ENCODE data around the gene ELOF1. TPM values are rescaled to one million over a fixed set of nuclear protein-coding genes. Genes with fewer than 3 reads are reported as not detected.

ELOF1 gene
- polyA plus RNA-seq, 1 of the 3 experiments (the other 2 are of a cell fraction): 157 TPM

DNA sequence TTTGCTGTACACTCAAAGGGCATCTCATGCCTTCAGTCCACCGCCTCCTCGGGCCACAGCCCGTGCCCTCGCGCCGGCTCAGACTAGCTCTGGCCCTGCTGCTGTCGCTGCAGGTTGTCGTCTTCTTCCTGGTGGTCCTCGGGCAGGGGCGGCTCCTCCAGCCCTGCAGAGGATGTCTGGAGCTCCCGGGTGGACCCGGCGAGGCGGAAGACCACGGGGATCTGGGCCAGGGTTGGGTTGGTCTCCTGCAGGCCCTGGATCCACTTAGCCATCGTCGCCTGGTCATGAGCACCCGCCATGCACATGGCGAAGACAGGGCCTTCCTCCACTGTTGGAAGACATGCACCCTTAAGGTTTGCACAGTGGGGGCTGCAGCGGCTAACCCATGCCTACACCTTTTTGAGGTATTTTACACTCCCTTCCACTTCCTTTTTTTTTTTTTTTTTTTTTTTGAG lies 52.9 kb downstream of the ELOF1 start:
- ChIA-PET POLR2A (interaction anchor here (1.2 kb wide), 1 partner anchor 25 kb away, joined by 3 read pairs; the partner anchor contains the start of gene ELAVL3), CTCF (interaction anchor here (0.9 to 2.1 kb wide), 3 partner anchors 11 to 124 kb away, joined by 3 to 8 read pairs (median 4); no protein-coding TSS in a partner anchor)
- peaks cover 7% of the 10 kb centered on the region for H3F3A ChIP-seq (replicated peaks; ENCODE audit: insufficient read depth)
- H3K9ac ChIP-seq: peak overlapping the region; percentile 96
- TF ChIP-seq FOXJ3 (CRISPR knock-in tag; IDR thresholded peaks at IDR 0.05): no peak
- TF ChIP-seq POLR2AphosphoS5 (IDR thresholded peaks at IDR 0.05; ENCODE audit: low read depth, low read length): no peak
- TF ChIP-seq GATA2 (CRISPR knock-in tag; IDR thresholded peaks at IDR 0.05): no peak
- TF ChIP-seq TAF1 (IDR thresholded peaks at IDR 0.05; ENCODE audit: borderline replicate concordance, low read depth, low read length): no peak
- no peak for TF ChIP-seq TEAD4 (IDR thresholded peaks at IDR 0.05; ENCODE audit: borderline replicate concordance, insufficient read depth)
- no peak for TF ChIP-seq GABPA (IDR thresholded peaks at IDR 0.05; ENCODE audit: low read depth)
- TF ChIP-seq TCF12 (IDR thresholded peaks at IDR 0.05): no peak
- TF ChIP-seq EP300 (IDR thresholded peaks at IDR 0.05; ENCODE audit: borderline replicate concordance in 1 of 2, low read depth in 1 of 2, low read length in 1 of 2): no peak
- no peak for TF ChIP-seq USF2 (IDR thresholded peaks at IDR 0.05; ENCODE audit: borderline replicate concordance, low read depth, low read length)
- no peak for TF ChIP-seq CHD2 (IDR thresholded peaks at IDR 0.05; ENCODE audit: low read length, partially characterized antibody)
- no peak for TF ChIP-seq JUND (IDR thresholded peaks at IDR 0.05)
- TF ChIP-seq NFIC (IDR thresholded peaks at IDR 0.05; ENCODE audit: borderline replicate concordance): no peak
- TF ChIP-seq REST (IDR thresholded peaks at IDR 0.05; ENCODE audit: low read depth, low read length): no peak
- TF ChIP-seq, protein P1, sequence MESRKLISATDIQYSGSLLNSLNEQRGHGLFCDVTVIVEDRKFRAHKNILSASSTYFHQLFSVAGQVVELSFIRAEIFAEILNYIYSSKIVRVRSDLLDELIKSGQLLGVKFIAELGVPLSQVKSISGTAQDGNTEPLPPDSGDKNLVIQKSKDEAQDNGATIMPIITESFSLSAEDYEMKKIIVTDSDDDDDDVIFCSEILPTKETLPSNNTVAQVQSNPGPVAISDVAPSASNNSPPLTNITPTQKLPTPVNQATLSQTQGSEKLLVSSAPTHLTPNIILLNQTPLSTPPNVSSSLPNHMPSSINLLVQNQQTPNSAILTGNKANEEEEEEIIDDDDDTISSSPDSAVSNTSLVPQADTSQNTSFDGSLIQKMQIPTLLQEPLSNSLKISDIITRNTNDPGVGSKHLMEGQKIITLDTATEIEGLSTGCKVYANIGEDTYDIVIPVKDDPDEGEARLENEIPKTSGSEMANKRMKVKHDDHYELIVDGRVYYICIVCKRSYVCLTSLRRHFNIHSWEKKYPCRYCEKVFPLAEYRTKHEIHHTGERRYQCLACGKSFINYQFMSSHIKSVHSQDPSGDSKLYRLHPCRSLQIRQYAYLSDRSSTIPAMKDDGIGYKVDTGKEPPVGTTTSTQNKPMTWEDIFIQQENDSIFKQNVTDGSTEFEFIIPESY (IDR thresholded peaks at IDR 0.05; ENCODE audit: borderline replicate concordance, low read depth): no peak
- TF ChIP-seq SMC3 (IDR thresholded peaks at IDR 0.05; ENCODE audit: low read depth, low read length): no peak
- TF ChIP-seq, protein P2, sequence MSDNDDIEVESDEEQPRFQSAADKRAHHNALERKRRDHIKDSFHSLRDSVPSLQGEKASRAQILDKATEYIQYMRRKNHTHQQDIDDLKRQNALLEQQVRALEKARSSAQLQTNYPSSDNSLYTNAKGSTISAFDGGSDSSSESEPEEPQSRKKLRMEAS (IDR thresholded peaks at IDR 0.05; ENCODE audit: low read depth): no peak
- no peak for TF ChIP-seq EZH2phosphoT487 (IDR thresholded peaks at IDR 0.05; ENCODE audit: borderline replicate concordance, low read depth)
- peak overlapping the region; percentile 88 for H3K4me2 ChIP-seq
- peak overlapping the region; percentile 64 to 78 for H3K4me3 ChIP-seq (ENCODE audit: low read depth in 2 of 2, low read length in 1 of 2)
- peak overlapping the region; percentile 83 for H2AFZ ChIP-seq (ENCODE audit: low read depth)
- no peaks in the 10 kb centered on the region for H3K9me2 ChIP-seq
- H3K27me3 ChIP-seq (ENCODE audit: insufficient read depth): no peaks in the 10 kb centered on the region
- no peaks in the 10 kb centered on the region for H4K20me1 ChIP-seq (ENCODE audit: insufficient read depth)
- 32% methylated on average over 5 of the region's 20 CpGs for WGBS (ENCODE audit: low lambda C conversion rate)
- DNase-seq: no peak
- H3K27ac ChIP-seq (ENCODE audit: low read depth in 2 of 2, low read length in 1 of 2): peak overlapping the region; percentile 84 to 89
- H3K79me2 ChIP-seq (ENCODE audit: insufficient read depth): peaks cover 22% of the 10 kb centered on the region; the same call in 1 of the 2 replicates
- no peaks in the 10 kb centered on the region for H3K9me3 ChIP-seq
- H3K4me1 ChIP-seq (ENCODE audit: control insufficient read depth in 1 of 2, insufficient read depth in 2 of 2, low read depth in 1 of 2, low read length in 1 of 2): peaks cover 9 to 12% of the 10 kb centered on the region in 2 experiments; a peak in 2 of 4 replicates
- H3K36me3 ChIP-seq (replicated peaks in 1 of 2; ENCODE audit: control insufficient read depth in 1 of 2, insufficient read depth in 2 of 2, low read length in 1 of 2): peaks cover 0 to 2% of the 10 kb centered on the region in 2 experiments

Measured in SK-N-SH (cell line).